Natural killer cell (primary cell): ENCODE measurements around the gene PDLIM1. TPM values are rescaled to one million over a fixed set of nuclear protein-coding genes. Genes with fewer than 3 reads are reported as not detected.
"Not testable (repeated sequence)": the region's sequence is repeated elsewhere in the genome, so short reads cannot be mapped to it uniquely, and the experiment has no call there.

Source experiments
- ATAC-seq, 3 donors: fragments of 150-1000 bp in 2 of 3; fragments of 200-7000 bp in 1 of 3; cut with Tn5 transposase; 1 replicate in 1 of 3; 2 replicates in 2 of 3; pipeline ENCODE4 v1.10.0; 2021; ENCODE audit warnings: mild to moderate bottlenecking in 2 of 3, moderate library complexity in 2 of 3
- DNase-seq, 2 donors: peaks; one replicate each; pipeline versions ENCODE4 v3.0.0 to v3.0.0-alpha.2; 2013 to 2021; ENCODE audit warnings: mixed read lengths in 1 of 2
- H3K27ac ChIP-seq: one replicate; pipeline ENCODE4 v1.5.1; 2013; ENCODE audit warnings: mild to moderate bottlenecking, low read length
- H3K27me3 ChIP-seq: one replicate; pipeline ENCODE4 v1.6.1; 2013; ENCODE audit warnings: low read length; ENCODE audit not compliant: control insufficient read depth, insufficient read depth
- H3K36me3 ChIP-seq: one replicate; pipeline ENCODE4 v1.6.1; 2013; ENCODE audit warnings: low read length; ENCODE audit not compliant: control insufficient read depth, insufficient read depth
- H3K4me1 ChIP-seq: one replicate; pipeline ENCODE4 v1.6.1; 2013; ENCODE audit warnings: low read length; ENCODE audit not compliant: control insufficient read depth, insufficient read depth
- H3K4me3 ChIP-seq: one replicate; pipeline ENCODE4 v1.5.1; 2013; ENCODE audit warnings: low read length
- H3K9me3 ChIP-seq: one replicate; pipeline ENCODE4 v1.6.1; 2013; ENCODE audit warnings: low read length; ENCODE audit not compliant: control insufficient read depth, insufficient read depth
- H3K27ac Mint-ChIP-seq, 2 donors: one replicate each; pipeline ENCODE4 v1.8.0; 2022; ENCODE audit warnings: mild to moderate bottlenecking in 2 of 2, mixed read lengths in 2 of 2, moderate library complexity in 1 of 2
- H3K27me3 Mint-ChIP-seq, 2 donors: one replicate each; pipeline ENCODE4 v1.8.0; 2022; ENCODE audit warnings: low read depth in 2 of 2, mixed read lengths in 2 of 2
- H3K36me3 Mint-ChIP-seq: one replicate; pipeline ENCODE4 v1.8.0; 2022; ENCODE audit warnings: mixed read lengths
- H3K4me1 Mint-ChIP-seq, 2 donors: one replicate each; pipeline ENCODE4 v1.8.0; 2022; ENCODE audit warnings: mixed read lengths in 2 of 2
- H3K4me3 Mint-ChIP-seq: one replicate; pipeline ENCODE4 v1.8.0; 2022; ENCODE audit warnings: mild to moderate bottlenecking, moderate library complexity, mixed read lengths
- H3K9me3 Mint-ChIP-seq, 2 donors: one replicate each; pipeline ENCODE4 v1.8.0; 2022; ENCODE audit warnings: mixed read lengths in 2 of 2
- CTCF ChIP-seq: fragments of 200-600 bp; IDR thresholded peaks from one replicate; pipeline ENCODE4 v1.8.0; 2022; ENCODE audit warnings: antibody characterized with exemption
- WGBS: methylation state at CpG from one replicate; pipeline ENCODE4 v1.1.7; 2013; ENCODE audit warnings: missing lambda C conversion rate; ENCODE audit not compliant: insufficient coverage; 5-methylcytosine and 5-hydroxymethylcytosine counted together
- intact Hi-C: fragments of 100-400 bp; cut with micrococcal nuclease; formaldehyde crosslinking; loops from one replicate; pipeline ENCODE4 v1.14.2; 2022
- total RNA-seq, 4 donors: library from RNA; stranded (reverse); fragments of 120-200 nt in 1 of 4; gene quantifications; one replicate each; pipeline versions ENCODE4 v1.2.3 to v1.2.4, GENCODE V29; 2013 to 2022

PDLIM1 gene
- total RNA-seq, 3 donors from 2014 or later (not counting 1 experiment from before 2014, with no cell fraction given) = 7.1 to 25.2 (median 24.5) TPM

- H3K27me3 ChIP-seq = no peaks in the 10 kb centered on the region
- no peak for DNase-seq
- intact Hi-C loops = no loop called here
- no peak overlapping the region for H3K4me3 ChIP-seq
- no peaks in the 10 kb centered on the region for H3K9me3 ChIP-seq
- H3K4me1 Mint-ChIP-seq = no peaks in the 10 kb centered on the region
- TF ChIP-seq CTCF = no peak
- H3K36me3 Mint-ChIP-seq = no peaks in the 10 kb centered on the region
- H3K27me3 Mint-ChIP-seq = peaks cover 7 to 12% of the 10 kb centered on the region in 2 donors
- no peak overlapping the region for H3K27ac ChIP-seq
- H3K36me3 ChIP-seq = no peaks in the 10 kb centered on the region
- H3K27ac Mint-ChIP-seq = no peak overlapping the region
- H3K4me3 Mint-ChIP-seq = no peak overlapping the region
- ATAC-seq = no peak
- 98% methylated on average over 3 of the region's 3 CpGs for WGBS
- H3K4me1 ChIP-seq = no peaks in the 10 kb centered on the region
- H3K9me3 Mint-ChIP-seq = no peaks in the 10 kb centered on the region
Measured at GRCh38 chr10:95211606-95212279, 79.1 kb downstream of the PDLIM1 start.

- Mint-ChIP-seq H3K36me3 (no peaks in the 10 kb centered on the region), H3K4me1 (no peaks in the 10 kb centered on the region), H3K4me3 (no peak overlapping the region), H3K27ac (no peak overlapping the region), H3K9me3 (no peaks in the 10 kb centered on the region), H3K27me3 (peaks cover 2 to 7% of the 10 kb centered on the region in 2 donors)
- H3K36me3 ChIP-seq = no peaks in the 10 kb centered on the region
- no peaks in the 10 kb centered on the region for H3K4me1 ChIP-seq
- 94% methylated on average over 5 of the region's 6 CpGs for WGBS
- H3K27ac ChIP-seq = no peak overlapping the region
- DNase-seq (no peak), ATAC-seq (no peak)
- H3K4me3 ChIP-seq = no peak overlapping the region
- H3K27me3 ChIP-seq = no peaks in the 10 kb centered on the region
- intact Hi-C loops = no loop called here
- H3K9me3 ChIP-seq = no peaks in the 10 kb centered on the region
- no peak for TF ChIP-seq CTCF
Measured at GRCh38 chr10:95209509-95210127, 81.2 kb downstream of the PDLIM1 start.

- Histone ChIP-seq H3K4me3 (no peak overlapping the region), H3K4me1 (no peaks in the 10 kb centered on the region), H3K36me3 (no peaks in the 10 kb centered on the region), H3K27ac (no peak overlapping the region), H3K27me3 (no peaks in the 10 kb centered on the region), H3K9me3 (no peaks in the 10 kb centered on the region)
- H3K4me3 Mint-ChIP-seq = no peak overlapping the region
- H3K4me1 Mint-ChIP-seq = no peaks in the 10 kb centered on the region
- intact Hi-C loops = no loop called here
- peaks cover 0 to 7% of the 10 kb centered on the region in 2 donors for H3K27me3 Mint-ChIP-seq
- ATAC-seq = no peak
- no peak for DNase-seq
- WGBS = 90% methylated on average over 6 of the region's 8 CpGs
- no peaks in the 10 kb centered on the region for H3K9me3 Mint-ChIP-seq
- no peak for TF ChIP-seq CTCF
- H3K27ac Mint-ChIP-seq = no peak overlapping the region
- H3K36me3 Mint-ChIP-seq = no peaks in the 10 kb centered on the region
Measured at GRCh38 chr10:95208702-95209391, 82.0 kb downstream of the PDLIM1 start.

- H3K4me1 Mint-ChIP-seq, intact Hi-C loops, ATAC-seq, H3K9me3 Mint-ChIP-seq, H3K4me3 ChIP-seq, H3K9me3 ChIP-seq, DNase-seq, H3K27me3 ChIP-seq, H3K36me3 Mint-ChIP-seq, H3K4me1 ChIP-seq, H3K27me3 Mint-ChIP-seq, H3K4me3 Mint-ChIP-seq, H3K27ac ChIP-seq, H3K36me3 ChIP-seq, H3K27ac Mint-ChIP-seq: not testable (repeated sequence)
- 82% methylated on average over 5 of the region's 5 CpGs for WGBS
Measured at GRCh38 chr10:95202865-95203264, 87.9 kb downstream of the PDLIM1 start.
